GM18861 (cell line): ENCODE results near the gene NAA20.
"Not testable (repeated sequence)": the region's sequence is repeated elsewhere in the genome, so short reads cannot be mapped to it uniquely, and the experiment has no call there.

Experiments used
- ATAC-seq: cut with Tn5 transposase; IDR thresholded peaks from one replicate; pipeline ENCODE4 v1.9.1; 2021; ENCODE audit not compliant: unreplicated experiment

NAA20 gene

GRCh38 chr20:19991308-19991707, 25.9 kb upstream of the NAA20 start:
- ATAC-seq, result no peak

DNA sequence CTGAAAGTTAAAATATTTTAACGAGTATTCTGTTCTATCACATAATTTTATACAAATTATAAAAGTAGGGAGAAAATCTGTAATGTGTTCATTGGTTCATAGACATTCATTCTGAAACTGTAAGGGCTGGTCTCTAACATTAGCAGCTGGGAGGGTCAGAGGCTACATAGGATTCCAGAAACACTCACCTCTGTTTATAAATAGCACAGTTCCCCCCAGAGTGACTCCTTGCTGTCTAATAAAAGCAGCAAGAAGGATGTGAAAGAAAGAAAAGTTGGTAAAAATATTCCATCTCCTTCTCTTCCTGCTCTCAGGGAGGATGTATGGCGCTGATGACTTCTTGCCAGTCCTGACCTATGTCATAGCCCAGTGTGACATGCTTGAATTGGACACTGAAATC, 25.3 kb upstream of the NAA20 start:
- ATAC-seq, result no peak

- no peak for ATAC-seq
Measured at GRCh38 chr20:19992996-19993908, 23.9 kb upstream of the NAA20 start.

DNA sequence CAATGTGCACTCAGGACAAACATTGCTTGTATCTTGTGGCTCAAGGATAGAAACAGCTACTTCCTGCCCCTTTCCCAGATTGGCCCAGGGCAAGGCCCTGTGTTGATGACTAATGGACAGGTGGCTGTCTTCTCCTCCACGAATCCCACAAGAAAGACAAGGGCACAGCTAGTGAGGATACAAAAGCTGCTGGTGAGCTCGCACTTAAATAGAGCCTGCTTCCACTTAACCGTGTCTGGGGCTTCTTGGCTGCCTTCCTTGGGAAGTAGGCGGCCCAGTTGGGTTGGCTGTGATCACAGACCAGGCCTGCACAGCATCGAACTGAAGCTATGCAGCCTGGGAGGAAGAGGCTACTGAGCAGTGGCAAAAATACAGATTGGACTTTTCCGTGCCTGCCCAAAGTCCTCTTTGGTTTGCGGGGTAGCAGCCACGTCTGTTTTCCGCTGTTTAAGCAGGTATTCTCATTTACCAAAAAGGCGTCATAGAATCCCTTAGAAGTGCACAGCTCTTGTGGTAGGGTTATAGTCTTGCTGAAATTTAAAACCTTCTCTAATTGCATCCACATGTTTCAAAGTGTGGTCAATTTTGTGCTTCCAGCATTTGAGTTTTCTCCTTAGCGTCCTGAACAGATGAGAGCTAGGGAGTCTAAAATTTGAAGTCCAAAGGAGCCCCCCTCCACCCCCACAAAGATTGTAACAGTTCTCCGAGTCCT, 23.0 kb upstream of the NAA20 start:
- no peak for ATAC-seq

GRCh38 chr20:19995220-19995863, 21.8 kb upstream of the NAA20 start:
- ATAC-seq, result no peak

DNA sequence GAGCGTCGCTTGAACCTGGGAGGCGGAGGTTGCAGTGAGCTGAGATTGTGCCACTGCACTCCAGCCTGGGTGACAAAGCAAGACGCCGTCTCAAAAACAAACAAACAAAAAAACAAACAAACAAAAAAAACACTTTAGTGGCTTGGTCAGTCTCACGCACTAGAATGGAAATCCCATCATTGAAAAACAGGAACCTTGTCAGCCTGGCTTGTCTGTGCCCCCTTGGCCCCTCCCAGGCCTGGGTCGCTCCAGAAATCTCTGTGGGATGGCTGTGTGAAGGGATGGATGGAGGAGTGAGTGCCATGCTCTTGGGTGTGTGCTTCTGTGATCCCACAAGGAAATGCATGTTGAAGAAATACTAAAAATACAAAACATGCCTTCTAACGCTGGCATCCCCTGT, 20.9 kb upstream of the NAA20 start:
- ATAC-seq, result no peak

- ATAC-seq, result no peak
Measured at GRCh38 chr20:19996917-19997316, 20.2 kb upstream of the NAA20 start.

GRCh38 chr20:19998990-19999705, 18.0 kb upstream of the NAA20 start:
- no peak for ATAC-seq

DNA sequence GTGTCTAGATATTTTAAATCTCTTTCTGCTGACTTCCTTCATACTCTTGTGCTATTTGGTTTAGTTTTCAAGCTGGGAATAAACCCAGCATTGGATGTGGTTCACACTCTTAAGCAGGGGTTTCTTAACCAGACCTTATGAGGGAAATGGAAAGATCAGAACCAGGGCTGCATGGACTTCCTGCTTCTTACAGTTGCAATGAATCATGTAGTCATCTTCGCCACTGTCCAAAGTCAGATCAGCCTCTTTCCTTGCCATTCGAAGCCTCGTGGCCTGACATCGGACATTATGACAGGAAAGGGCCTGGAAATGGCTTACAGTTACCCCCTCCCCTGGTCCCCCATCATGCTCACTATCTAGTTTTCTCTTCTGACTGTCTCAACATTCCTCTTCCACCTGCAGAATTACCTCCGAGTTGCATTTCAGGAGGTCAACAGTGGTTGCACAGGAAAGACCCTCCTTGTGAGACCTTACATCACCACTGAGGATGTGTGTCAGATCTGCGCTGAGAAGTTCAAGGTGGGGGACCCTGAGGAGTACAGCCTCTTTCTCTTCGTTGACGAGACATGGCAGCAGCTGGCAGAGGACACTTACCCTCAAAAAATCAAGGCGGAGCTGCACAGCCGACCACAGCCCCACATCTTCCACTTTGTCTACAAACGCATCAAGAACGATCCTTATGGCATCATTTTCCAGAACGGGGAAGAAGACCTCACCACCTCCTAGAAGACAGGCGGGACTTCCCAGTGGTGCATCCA, 16.8 kb upstream of the NAA20 start:
- no peak for ATAC-seq

- no peak for ATAC-seq
Measured at GRCh38 chr20:20002101-20002998, 14.8 kb upstream of the NAA20 start.

DNA sequence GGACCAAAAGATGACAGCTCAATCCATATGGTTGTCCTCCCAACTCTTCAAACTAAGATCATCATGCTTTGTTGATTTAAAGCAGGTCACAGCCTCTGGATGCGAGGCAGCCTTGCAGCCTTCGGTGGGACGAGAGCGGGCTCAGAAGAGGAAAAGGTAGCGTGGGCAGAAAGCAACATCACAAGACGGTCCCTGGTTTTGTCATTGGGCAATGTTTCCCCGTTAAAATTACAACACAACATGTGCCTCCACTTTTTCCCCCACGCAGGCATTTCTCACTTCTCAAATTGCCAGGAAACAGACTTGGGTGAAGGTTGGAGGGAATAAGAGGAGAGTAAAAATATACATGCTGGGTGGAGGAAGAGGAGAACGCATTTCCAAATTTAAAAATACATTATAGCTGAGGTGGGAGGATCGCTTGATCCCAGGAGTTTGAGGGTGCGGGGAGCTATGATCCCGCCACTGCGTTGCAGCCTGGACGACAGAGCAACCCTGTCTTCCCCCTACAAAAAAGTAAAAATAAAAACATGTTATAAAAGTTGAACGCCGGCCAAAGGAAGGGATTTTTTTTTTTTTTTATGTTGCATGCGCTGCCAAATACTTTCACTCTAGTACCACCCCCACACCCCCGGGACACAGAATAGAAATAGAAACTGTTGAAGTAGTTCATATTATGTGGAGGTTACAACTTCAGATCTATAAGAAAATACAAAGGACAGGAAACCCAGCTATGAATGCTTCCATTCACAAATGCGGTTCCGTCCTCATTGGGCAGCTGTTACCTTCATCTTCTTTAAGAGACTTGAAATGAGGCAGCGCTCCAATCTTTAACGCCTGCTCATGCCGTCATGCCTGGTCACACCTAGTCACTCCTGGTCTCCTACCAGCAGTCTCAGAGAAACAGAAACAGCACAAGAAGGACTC, 13.9 kb upstream of the NAA20 start:
- no peak for ATAC-seq

DNA sequence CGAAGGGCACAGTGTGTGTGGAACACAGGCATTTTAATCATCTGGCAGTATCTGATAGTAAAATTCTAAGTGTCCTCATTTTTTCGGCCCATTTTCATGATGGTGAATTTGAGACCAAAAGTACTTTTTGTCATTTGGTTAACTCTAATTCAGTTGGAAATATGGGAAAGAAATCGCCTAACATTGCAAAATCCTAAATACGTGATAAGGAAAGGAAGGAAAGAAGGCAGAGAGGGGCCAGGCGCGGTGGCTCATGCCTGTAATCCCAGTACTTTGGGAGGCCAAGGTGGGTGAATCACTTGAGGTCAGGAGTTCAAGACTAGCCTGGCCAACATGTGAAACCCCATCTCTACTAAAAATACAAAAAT, 13.2 kb upstream of the NAA20 start:
- not testable (repeated sequence) for ATAC-seq

DNA sequence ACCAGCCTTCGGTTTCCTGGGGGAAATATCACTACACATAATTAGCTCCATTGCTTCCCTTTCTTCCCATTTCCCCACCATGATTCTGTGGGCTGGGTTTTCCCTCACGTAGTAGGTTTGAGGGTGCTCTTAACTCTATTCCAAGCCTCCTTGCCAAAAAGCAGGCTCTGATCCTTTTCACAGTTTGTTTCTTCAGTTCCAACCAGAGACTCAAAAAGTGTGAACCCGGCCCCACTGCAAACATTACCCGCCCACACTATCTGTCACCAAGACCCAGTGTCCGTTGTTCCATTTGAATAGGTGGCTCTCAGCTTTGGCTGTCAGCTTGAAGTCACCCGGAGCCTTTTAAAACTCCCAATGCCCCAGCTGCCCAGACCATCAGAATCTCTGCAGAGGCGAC, 11.8 kb upstream of the NAA20 start:
- ATAC-seq, result no peak

DNA sequence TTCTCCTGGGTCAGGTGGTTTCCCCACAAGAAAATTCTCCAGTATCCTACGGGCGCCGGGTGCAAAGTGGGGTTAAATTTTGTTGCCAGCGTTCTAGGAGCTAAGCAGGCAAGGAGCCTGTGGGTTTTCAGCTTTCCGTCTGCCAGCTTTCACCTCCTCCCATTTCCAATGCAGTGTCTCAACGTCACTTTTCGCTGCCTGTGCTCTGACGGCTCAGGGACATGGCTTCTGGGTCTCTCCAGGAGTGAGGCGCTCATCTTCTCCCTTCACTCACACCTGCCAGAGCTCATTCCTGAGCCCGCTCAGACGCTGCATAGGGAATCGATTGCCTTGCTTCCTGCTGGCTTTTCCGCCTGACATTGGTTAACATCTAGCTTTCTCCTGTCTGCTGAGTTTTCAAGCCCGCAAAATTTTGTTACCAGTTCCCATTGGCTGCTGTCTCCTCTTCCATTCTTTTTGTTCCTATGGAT, 7.3 kb upstream of the NAA20 start:
- ATAC-seq, result no peak

DNA sequence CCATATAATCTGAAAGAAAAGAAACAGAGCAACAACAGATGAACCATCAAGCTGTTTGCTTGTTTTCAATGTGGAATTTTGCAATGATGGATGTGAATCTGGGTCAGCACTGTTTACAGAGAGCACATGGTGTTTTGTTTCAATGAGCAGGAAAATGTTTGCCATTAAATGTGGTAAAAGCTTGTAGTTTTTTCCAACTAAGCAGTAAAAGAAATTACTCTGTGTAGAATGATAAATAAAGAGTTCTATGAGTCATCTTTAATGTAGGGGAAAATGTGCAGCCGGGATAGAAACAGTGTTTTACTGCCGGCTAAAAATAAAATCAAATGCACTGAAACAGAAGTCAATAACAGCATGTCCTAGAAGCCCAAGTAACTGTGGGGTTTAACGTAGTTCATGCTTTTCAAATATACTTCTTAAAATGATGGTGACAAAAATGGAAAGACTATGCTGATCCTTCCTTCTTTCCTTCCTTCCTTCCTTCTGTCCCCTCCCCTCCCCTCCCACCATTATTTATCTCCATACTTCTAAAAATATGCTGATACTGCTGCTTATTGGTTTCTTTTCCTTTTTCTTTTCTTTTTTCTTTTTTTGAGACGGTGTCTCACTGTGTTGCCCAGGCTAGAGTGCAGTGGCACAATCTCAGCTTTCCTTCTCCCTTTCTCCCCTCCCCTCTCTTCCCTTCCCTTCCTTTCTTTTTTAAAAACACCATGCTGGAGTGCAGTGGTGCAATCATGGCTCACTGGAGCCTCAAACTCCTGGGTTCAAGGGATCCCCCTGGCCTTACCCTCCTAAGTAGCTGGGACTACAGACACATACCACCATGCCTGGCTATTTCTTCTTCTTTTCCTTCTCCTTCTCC, 6.3 kb upstream of the NAA20 start:
- no peak for ATAC-seq

GRCh38 chr20:20012541-20012940, 4.6 kb upstream of the NAA20 start:
- ATAC-seq, result no peak

DNA sequence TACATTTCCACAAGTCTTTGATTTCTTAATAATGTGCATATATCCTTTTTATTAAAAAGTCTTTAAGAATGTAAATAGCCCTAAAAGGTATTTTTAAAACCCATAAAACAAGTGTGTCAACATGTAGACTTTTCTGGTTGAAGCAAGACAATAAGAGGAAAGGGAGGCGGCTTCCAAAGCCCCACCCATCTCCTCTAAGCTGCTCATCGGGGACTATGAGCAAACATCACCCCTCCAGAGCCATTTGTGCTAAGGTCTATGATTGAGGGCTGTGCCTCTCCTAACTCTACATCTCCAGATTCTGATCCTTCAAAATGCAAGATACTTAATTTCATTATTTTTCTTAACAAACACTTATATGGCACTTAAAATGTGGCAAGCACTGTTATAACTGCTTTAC, 2.5 kb upstream of the NAA20 start:
- no peak for ATAC-seq

DNA sequence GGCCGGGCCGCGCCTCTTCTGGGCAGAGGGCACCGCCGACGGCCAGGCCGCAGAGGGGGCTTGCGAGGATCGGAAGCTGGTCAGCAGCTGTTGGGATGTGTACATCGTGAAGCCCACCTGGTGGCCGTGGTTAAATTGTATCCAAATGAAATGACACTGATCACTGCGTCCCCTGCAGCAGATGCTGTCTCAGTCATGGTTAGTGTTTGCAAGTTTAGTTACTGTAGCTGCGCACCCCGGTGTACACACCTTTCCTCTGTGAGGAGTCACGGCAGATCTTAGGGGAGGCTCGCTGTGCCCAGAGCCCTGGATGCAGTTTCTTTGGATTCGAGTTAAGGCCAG, 653 bp downstream of the NAA20 start:
- peak; percentile 4 for ATAC-seq
